ENCODE data around the gene CFAP99.

The CFAP99 gene

GRCh38 chr4:2406406-2406805 is 12.3 kb upstream of the CFAP99 start:
- H3K9me3 Mint-ChIP-seq = no peaks in the 10 kb centered on the region
- TF ChIP-seq CTCF (IDR thresholded peaks at IDR 0.05) = no peak
- H3K27ac Mint-ChIP-seq = no peak overlapping the region
- H3K4me1 Mint-ChIP-seq = peaks cover 51% of the 10 kb centered on the region
- H3K4me3 Mint-ChIP-seq = no peak overlapping the region
- DNase-seq = no peak
- H3K27me3 Mint-ChIP-seq (ENCODE audit: low read depth, poor library complexity) = peaks cover 60% of the 10 kb centered on the region
- no peaks in the 10 kb centered on the region for H3K36me3 Mint-ChIP-seq (ENCODE audit: low read depth)

DNA sequence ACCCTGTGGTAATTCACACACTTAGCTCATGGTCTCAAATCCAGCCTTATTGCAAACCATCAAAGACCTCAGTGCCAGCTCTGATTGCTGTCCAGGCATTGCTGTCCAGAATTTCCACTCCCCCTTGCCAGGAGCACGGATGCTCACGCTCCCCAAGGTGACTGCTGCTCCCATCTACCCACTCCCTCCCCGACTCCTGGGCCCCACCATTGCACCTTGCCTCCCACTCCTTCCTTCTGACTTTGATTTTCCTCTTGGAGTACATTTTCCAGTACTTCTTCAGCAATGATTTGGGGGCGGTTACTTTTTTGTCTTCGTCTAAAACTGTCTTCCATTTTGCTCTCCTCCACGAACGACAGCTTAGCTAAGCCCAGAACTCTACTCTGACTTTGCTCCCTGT is 11.8 kb upstream of the CFAP99 start:
- H3K27ac Mint-ChIP-seq = no peak overlapping the region
- no peaks in the 10 kb centered on the region for H3K36me3 Mint-ChIP-seq (ENCODE audit: low read depth)
- DNase-seq = no peak
- H3K9me3 Mint-ChIP-seq = no peaks in the 10 kb centered on the region
- TF ChIP-seq CTCF (IDR thresholded peaks at IDR 0.05) = no peak
- peaks cover 46% of the 10 kb centered on the region for H3K4me1 Mint-ChIP-seq
- H3K27me3 Mint-ChIP-seq (ENCODE audit: low read depth, poor library complexity) = peaks cover 61% of the 10 kb centered on the region
- no peak overlapping the region for H3K4me3 Mint-ChIP-seq

- Mint-ChIP-seq H3K36me3 (ENCODE audit: low read depth) (no peaks in the 10 kb centered on the region), H3K27ac (no peak overlapping the region), H3K9me3 (no peaks in the 10 kb centered on the region), H3K4me3 (no peak overlapping the region), H3K4me1 (peaks cover 45% of the 10 kb centered on the region), H3K27me3 (ENCODE audit: low read depth, poor library complexity) (peaks cover 66% of the 10 kb centered on the region)
- no peak for DNase-seq
- TF ChIP-seq CTCF (IDR thresholded peaks at IDR 0.05) = no peak
Measured at GRCh38 chr4:2407991-2408342, 10.8 kb upstream of the CFAP99 start.

GRCh38 chr4:2408401-2408958 is 10.3 kb upstream of the CFAP99 start:
- H3K27me3 Mint-ChIP-seq (ENCODE audit: low read depth, poor library complexity) = peaks cover 69% of the 10 kb centered on the region
- DNase-seq = no peak
- TF ChIP-seq CTCF (IDR thresholded peaks at IDR 0.05) = no peak
- no peak overlapping the region for H3K27ac Mint-ChIP-seq
- no peaks in the 10 kb centered on the region for H3K9me3 Mint-ChIP-seq
- H3K4me1 Mint-ChIP-seq = peaks cover 45% of the 10 kb centered on the region
- H3K4me3 Mint-ChIP-seq = no peak overlapping the region
- H3K36me3 Mint-ChIP-seq (ENCODE audit: low read depth) = no peaks in the 10 kb centered on the region

GRCh38 chr4:2408976-2409375 is 9.8 kb upstream of the CFAP99 start:
- peaks cover 43% of the 10 kb centered on the region for H3K4me1 Mint-ChIP-seq
- H3K9me3 Mint-ChIP-seq = no peaks in the 10 kb centered on the region
- peaks cover 72% of the 10 kb centered on the region for H3K27me3 Mint-ChIP-seq (ENCODE audit: low read depth, poor library complexity)
- TF ChIP-seq CTCF (IDR thresholded peaks at IDR 0.05) = no peak
- H3K4me3 Mint-ChIP-seq = no peak overlapping the region
- H3K27ac Mint-ChIP-seq = no peak overlapping the region
- DNase-seq = no peak
- no peaks in the 10 kb centered on the region for H3K36me3 Mint-ChIP-seq (ENCODE audit: low read depth)

- Mint-ChIP-seq H3K27me3 (ENCODE audit: low read depth, poor library complexity) (peaks cover 72% of the 10 kb centered on the region), H3K4me1 (peaks cover 39% of the 10 kb centered on the region), H3K4me3 (no peak overlapping the region), H3K27ac (no peak overlapping the region), H3K36me3 (ENCODE audit: low read depth) (no peaks in the 10 kb centered on the region), H3K9me3 (no peaks in the 10 kb centered on the region)
- no peak for TF ChIP-seq CTCF (IDR thresholded peaks at IDR 0.05)
- DNase-seq = no peak
Measured at GRCh38 chr4:2409381-2409783, 9.4 kb upstream of the CFAP99 start.
